8988T (cell line): ENCODE results near the gene ARFGAP3.

Experiments
- DNase-seq: peaks from one replicate; pipeline ENCODE4 v3.0.0; 2011

The ARFGAP3 gene, protein sequence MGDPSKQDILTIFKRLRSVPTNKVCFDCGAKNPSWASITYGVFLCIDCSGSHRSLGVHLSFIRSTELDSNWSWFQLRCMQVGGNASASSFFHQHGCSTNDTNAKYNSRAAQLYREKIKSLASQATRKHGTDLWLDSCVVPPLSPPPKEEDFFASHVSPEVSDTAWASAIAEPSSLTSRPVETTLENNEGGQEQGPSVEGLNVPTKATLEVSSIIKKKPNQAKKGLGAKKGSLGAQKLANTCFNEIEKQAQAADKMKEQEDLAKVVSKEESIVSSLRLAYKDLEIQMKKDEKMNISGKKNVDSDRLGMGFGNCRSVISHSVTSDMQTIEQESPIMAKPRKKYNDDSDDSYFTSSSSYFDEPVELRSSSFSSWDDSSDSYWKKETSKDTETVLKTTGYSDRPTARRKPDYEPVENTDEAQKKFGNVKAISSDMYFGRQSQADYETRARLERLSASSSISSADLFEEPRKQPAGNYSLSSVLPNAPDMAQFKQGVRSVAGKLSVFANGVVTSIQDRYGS

GRCh38 chr22:42856865-42857704 lies at the start of gene ARFGAP3:
Gene ARFGAP3 (minus strand): TSS chr22:42857273. CDS start chr22:42857182, 91 bp downstream.
- DNase-seq = peak; percentile 92

GRCh38 chr22:42905702-42906183 lies 48.7 kb upstream of the ARFGAP3 start:
- no peak for DNase-seq

- DNase-seq = no peak
Measured at GRCh38 chr22:42905217-42905616, 48.1 kb upstream of the ARFGAP3 start.

DNA sequence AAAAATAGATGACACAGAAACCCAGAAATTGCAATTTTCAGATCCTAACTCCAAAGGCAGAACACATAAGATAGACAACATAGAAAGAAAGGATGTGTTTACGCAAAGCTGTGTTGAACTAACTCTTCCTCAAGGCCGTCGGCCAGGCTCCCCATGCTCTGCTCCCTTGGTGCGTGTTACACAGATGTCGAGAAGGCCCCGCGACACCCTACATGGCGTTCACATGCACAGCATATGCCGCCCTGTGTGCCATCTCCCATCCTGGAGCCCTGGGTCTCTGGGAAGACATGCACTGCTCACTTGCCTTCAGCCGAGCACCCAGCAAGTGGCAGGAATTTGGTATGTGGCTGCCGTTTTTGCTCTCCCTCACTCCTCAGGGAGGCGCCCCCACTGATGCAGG lies 47.0 kb upstream of the ARFGAP3 start:
- no peak for DNase-seq

- DNase-seq = no peak
Measured at GRCh38 chr22:42902875-42903510, 45.9 kb upstream of the ARFGAP3 start.

GRCh38 chr22:42901790-42902508 lies 44.9 kb upstream of the ARFGAP3 start:
- DNase-seq = no peak

GRCh38 chr22:42897960-42898359 lies 40.9 kb upstream of the ARFGAP3 start:
- DNase-seq = no peak

DNA sequence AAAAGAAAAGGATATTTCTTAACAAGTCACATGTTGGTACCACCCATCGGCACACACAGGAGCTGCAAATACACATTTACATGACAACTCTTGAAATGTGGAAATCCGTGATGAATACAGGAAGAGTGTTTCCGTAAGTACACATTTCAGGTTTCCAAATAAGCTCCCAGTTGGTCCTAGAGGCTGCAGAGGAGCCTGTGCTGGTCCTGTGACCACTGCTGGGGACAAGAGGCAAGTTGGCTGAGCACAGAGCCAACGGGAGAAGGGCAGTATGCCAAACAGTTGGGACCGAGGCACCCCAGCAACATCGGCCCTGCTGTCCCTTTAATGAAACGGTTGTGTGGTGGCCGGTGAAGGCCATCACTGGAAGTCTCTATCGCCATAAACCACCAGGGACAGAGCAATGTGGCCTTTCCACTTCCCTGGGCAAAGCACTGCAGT lies 38.5 kb upstream of the ARFGAP3 start:
- DNase-seq = no peak

DNA sequence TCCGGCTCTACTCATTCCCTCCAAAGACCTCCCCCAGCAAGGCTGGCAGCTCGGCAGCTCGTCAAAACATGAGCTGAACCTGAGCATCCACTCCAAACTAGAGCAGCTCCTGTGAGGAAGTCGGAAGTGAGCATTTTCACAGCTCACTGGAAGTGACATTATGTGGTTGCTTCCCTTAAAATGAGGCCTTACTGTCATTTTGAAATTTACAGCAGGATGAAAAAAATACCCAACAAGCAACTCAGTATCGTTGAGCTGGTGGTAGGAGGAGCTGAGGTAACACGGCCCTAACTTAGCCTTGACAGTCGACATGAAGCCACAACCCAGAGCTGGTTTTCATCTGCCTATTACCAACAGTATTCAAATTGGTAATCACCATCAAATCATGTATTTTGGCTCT lies 38.0 kb upstream of the ARFGAP3 start:
- no peak for DNase-seq

GRCh38 chr22:42893371-42894150 lies 36.5 kb upstream of the ARFGAP3 start:
- no peak for DNase-seq

GRCh38 chr22:42892571-42893316 lies 35.7 kb upstream of the ARFGAP3 start:
- no peak for DNase-seq

- DNase-seq = no peak
Measured at GRCh38 chr22:42892156-42892555, 35.1 kb upstream of the ARFGAP3 start.

DNA sequence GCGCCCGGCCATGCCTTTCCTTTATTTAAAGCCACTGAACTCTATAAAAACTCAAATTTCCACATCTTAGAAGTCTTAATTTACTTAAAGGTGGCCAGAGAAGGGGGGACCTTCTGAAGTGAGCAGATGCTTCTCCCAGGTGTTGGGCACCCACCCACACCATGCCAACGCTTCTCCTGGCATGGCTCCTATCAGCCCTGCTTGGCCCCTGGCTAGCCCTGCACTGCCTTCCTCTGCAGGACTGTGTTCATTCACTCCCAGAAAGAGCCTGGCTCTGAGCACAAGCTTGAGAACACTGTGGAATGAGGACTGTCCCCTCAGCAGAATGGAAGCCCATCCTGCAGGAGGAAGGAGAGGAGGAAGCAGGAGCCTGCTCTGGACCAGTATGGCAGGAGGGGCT lies 34.6 kb upstream of the ARFGAP3 start:
- DNase-seq = no peak

GRCh38 chr22:42891008-42891407 lies 33.9 kb upstream of the ARFGAP3 start:
- DNase-seq = no peak

GRCh38 chr22:42889304-42889703 lies 32.2 kb upstream of the ARFGAP3 start:
- no peak for DNase-seq

GRCh38 chr22:42887523-42888507 lies 30.7 kb upstream of the ARFGAP3 start:
- no peak for DNase-seq

DNA sequence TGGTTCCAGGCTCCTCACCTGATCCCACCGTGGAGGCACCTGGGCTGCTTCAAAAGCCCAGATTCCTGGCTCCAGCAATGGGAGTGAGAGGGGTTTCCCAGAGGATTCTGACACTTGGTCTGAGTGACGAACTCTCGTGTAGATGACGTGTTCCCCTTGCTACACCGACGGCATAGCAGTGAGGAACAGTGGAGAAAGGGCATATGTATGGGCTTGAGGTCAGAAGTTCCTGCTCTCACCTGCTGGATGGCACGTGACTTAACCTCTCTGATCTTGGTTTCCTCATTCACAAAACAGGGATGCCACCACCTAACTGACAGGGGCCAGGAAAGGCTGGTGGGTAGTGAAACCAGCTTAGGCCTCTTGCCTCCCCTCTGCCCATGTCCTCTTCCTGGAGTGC lies 30.0 kb upstream of the ARFGAP3 start:
- no peak for DNase-seq

DNA sequence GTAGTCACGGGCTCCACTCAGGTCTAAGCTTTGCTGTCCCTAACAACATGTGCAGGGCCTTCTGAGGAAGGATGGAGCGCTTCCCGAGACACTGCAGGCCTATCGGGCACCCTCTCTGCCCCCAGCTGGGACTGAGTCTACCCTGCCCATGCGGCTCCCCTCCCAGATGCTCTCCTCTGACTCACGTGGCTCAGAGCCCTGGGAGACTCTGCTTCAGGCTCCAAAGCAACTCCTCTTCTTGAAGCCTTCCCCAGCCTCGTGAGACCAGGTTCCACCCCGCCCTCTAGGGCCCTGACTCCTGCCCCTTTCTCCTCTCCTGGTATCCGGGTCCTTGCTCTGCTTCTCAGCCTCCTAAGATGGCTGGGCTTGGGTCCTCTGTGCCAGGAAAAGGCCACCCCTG lies 28.4 kb upstream of the ARFGAP3 start:
- DNase-seq = no peak

DNA sequence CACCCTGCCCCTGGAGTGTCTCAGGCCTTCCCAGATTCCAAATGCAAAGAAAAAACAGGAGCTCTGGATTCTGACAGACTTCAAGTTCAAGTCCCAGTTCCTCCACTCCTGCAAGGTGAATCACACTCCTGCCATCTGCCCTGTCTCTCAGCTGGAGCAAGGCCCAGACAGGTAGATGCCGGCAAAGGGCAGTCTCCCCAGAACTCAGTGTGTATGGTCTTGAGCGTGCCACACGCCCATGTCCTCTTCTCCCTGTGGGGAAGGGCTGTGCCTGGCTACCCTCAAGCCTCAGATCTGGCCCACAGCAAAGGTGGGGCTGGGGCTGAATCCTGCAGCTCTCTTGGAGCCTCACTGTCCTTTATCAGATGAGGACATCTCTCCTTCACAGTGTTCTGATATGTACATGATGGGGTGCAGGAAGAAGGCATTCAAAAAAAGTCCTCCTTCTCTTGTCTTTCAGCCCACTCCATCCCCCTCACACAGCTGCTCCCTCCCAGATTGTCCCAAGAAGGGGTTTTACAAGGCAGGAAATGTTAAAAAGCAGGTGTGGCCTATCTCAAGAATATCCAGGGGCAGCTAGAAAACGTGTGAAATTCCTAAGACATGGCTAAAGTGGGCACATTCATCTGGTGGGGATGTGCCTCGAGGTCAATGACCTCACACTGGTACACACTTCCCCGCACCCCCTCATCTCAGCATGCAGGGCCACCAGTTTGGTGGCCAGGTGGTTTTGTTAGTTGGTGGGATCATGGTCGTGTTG lies 27.7 kb upstream of the ARFGAP3 start:
- no peak for DNase-seq
